Measurements from ENCODE around the gene TNP2. TPM values are rescaled to one million over a fixed set of nuclear protein-coding genes. Genes with fewer than 3 reads are reported as not detected.
"Not testable (repeated sequence)": the region's sequence is repeated elsewhere in the genome, so short reads cannot be mapped to it uniquely, and the experiment has no call there.

TNP2 gene
- polyA plus RNA-seq, 1 donor: not detected

DNA sequence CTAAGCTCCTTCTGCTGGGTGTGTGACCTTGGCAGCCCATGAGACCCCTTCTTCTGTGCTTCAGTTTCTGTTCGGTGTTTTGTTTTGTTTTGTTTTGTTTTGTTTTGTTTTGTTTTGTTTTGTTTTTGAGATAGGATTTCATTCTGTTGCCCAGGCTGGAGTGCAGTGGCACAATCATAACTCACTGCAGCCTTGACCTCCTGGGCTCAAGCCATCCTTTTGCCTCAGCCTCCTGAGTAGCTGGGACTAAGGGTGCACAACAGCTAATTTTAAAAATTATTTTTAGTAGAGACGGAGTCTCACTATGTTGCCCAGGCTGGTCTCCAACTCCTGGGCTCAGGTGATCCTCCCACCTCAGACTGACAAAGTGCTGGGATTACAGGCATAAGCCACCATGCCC is 48.6 kb downstream of the TNP2 start:
- not testable (repeated sequence) for DNase-seq

DNA sequence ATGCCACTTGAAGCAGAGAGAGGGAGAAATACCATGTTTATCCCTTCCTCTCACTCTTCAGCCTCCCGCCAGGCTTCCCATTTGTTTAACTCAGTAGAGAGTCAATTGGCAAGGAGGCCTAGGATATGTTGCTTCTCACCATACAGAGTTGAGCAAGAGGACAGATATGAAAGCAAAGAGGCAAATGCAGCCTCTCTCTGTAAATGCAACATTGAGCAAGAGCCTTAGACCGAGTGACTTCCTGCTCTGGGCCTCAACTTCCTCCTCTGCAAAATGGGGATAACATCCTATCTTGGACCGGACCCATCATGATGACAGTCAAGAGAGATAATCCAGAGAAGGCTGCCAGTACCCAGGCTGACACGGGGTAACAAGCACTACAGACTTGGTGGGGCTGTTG is 49.9 kb downstream of the TNP2 start:
- no peak for DNase-seq

DNA sequence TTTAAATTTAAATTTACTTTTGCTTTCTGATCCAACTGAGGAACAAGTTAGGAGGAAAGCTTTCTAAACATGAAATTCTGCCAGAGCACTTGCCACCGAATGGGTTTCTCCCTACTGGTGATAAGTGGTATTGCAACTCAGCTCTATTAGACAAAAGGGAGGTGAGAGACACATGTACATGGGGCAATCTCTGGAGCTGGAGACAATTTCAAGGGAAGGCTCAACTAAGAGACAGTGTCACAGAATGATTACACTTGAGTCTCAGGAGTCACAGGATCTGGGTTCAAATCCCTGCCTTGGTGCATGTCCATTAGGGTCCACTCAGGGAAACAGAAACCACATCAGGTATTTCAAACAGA is 50.5 kb downstream of the TNP2 start:
- no peak for DNase-seq

Other genes with a start within 250 kb of the TNP2 start
- gene SOCS1, start 13.1 kb downstream of the TNP2 start, polyA plus RNA-seq (ENCODE audit: insufficient read length): 4.0 TPM
- gene PRM3, start 4.3 kb upstream of the TNP2 start, polyA plus RNA-seq (ENCODE audit: insufficient read length): not detected
- gene PRM2, start 7.2 kb upstream of the TNP2 start, polyA plus RNA-seq (ENCODE audit: insufficient read length): not detected
- gene PRM1, start 12.0 kb upstream of the TNP2 start, polyA plus RNA-seq (ENCODE audit: insufficient read length): not detected
- 35.2 TPM for gene RMI2, start 76.1 kb upstream of the TNP2 start, polyA plus RNA-seq (ENCODE audit: insufficient read length)

Measured in left kidney (tissue), 2 donors.